Ascending aorta (tissue), 2 donors: ENCODE measurements around the gene KRTAP5-9. TPM values are rescaled to one million over a fixed set of nuclear protein-coding genes. Genes with fewer than 3 reads are reported as not detected.

Experiments
- DNase-seq, 2 donors: peaks; one replicate each; pipeline ENCODE4 v3.0.0-alpha.2; 2019; ENCODE audit warnings: low spot score in 2 of 2
- H3K27ac ChIP-seq, 2 donors: fragments of 200-600 bp; sonication (generic); one replicate each; pipeline ENCODE4 v1.5.1; 2016 to 2017; ENCODE audit warnings: mild to moderate bottlenecking in 1 of 2
- H3K27me3 ChIP-seq: fragments of 200-600 bp; sonication (generic); one replicate; pipeline ENCODE4 v1.5.1; 2017
- H3K36me3 ChIP-seq, 2 donors: fragments of 200-600 bp; sonication (generic); one replicate each; pipeline ENCODE4 v1.5.1; 2016
- H3K4me1 ChIP-seq, 2 donors: fragments of 200-600 bp; sonication (generic); one replicate each; pipeline ENCODE4 v1.5.1; 2016 to 2017; ENCODE audit warnings: mild to moderate bottlenecking in 1 of 2
- H3K4me3 ChIP-seq, 2 donors: fragments of 200-600 bp; sonication (generic); one replicate each; pipeline ENCODE4 v1.5.1; 2016 to 2017; ENCODE audit warnings: mild to moderate bottlenecking in 1 of 2
- H3K9me3 ChIP-seq, 2 donors: fragments of 200-600 bp; sonication (generic); one replicate each; pipeline ENCODE4 v1.5.1; 2016
- intact Hi-C: fragments of 100-400 bp; cut with DNase I; formaldehyde crosslinking; loops from one replicate; pipeline ENCODE4 v1.15.1; 2023
- total RNA-seq: library from RNA; depleted of rRNA; stranded (reverse); fragments of >200 nt; gene quantifications from one replicate; pipeline ENCODE4 v1.1.0, GENCODE V29; 2016
- TF ChIP-seq, protein P1 (sequence below), 3 experiments: fragments of 200-600 bp in 2 of 3; fragments of 450-650 bp in 1 of 3; sonication (generic) in 2 of 3; IDR thresholded peaks; one replicate each; pipeline ENCODE4 v1.5.1; 2016 to 2019; ENCODE audit warnings: antibody characterized with exemption in 3 of 3, mild to moderate bottlenecking in 1 of 3, moderate library complexity in 1 of 3

Gene KRTAP5-9
- not detected for total RNA-seq

DNA sequence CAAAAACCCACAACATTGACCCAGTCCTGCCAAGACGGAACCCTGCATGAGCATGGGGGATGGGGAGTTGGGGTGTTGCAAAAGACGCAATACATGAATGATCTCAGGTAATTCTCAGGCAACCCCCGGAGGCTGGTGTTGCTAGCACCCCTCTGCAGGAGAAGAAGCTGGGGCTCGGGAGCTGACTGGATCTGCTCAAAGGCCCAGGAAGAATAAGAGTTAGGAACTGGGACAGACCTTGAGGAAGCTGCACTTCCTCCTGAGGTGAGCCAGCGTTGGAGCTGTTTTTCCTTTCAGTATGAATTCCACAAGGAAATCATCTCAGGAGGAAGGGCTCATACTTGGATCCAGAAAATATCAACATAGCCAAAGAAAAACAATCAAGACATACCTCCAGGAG is at the start of gene KRTAP5-9:
Gene KRTAP5-9, plus strand, starts transcription at position 301 of the 400 bp plus-strand sequence. CDS start 238 bp downstream, outside the sequence.
- intact Hi-C loops: no loop called here
- no peaks in the 10 kb centered on the region for H3K4me1 ChIP-seq
- no peaks in the 10 kb centered on the region for H3K9me3 ChIP-seq
- H3K4me3 ChIP-seq: no peak within 1 kb of the TSS
- DNase-seq: no peak
- no peaks in the 10 kb centered on the region for H3K27me3 ChIP-seq
- TF ChIP-seq, protein P1, sequence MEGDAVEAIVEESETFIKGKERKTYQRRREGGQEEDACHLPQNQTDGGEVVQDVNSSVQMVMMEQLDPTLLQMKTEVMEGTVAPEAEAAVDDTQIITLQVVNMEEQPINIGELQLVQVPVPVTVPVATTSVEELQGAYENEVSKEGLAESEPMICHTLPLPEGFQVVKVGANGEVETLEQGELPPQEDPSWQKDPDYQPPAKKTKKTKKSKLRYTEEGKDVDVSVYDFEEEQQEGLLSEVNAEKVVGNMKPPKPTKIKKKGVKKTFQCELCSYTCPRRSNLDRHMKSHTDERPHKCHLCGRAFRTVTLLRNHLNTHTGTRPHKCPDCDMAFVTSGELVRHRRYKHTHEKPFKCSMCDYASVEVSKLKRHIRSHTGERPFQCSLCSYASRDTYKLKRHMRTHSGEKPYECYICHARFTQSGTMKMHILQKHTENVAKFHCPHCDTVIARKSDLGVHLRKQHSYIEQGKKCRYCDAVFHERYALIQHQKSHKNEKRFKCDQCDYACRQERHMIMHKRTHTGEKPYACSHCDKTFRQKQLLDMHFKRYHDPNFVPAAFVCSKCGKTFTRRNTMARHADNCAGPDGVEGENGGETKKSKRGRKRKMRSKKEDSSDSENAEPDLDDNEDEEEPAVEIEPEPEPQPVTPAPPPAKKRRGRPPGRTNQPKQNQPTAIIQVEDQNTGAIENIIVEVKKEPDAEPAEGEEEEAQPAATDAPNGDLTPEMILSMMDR (IDR thresholded peaks at IDR 0.05): no peak
- H3K36me3 ChIP-seq: no peaks in the 10 kb centered on the region
- H3K27ac ChIP-seq: no peak within 1 kb of the TSS

DNA sequence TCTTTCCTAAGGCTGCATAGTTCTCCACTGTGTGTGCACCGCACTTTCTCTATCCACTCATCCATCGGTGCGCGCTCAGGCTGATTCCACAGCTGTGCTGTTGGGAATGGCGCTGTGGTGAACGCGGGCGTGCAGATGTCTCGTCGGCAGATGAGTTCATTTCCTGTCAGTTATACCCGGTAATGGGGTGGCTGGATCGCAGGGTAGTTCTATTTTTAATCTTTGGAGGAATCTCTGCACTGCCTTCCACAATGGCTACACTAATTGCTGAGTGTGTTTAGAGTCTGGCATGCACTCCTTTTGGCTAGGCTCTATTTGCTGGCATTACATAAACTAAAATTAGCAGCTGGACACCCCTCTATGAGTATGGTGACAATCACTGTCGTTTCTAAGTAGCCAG is 49.1 kb upstream of the KRTAP5-9 start:
- Histone ChIP-seq H3K27ac (no peak overlapping the region), H3K4me1 (no peaks in the 10 kb centered on the region), H3K9me3 (no peaks in the 10 kb centered on the region), H3K27me3 (no peaks in the 10 kb centered on the region), H3K4me3 (no peak overlapping the region), H3K36me3 (peaks cover 83 to 92% of the 10 kb centered on the region in 2 donors)
- TF ChIP-seq, protein P1 (IDR thresholded peaks at IDR 0.05): no peak
- intact Hi-C loops: no loop called here
- peak in 1 of 2 donors; percentile 33 for DNase-seq

- DNase-seq: peak in 1 of 2 donors; percentile 30
- TF ChIP-seq, protein P1 (IDR thresholded peaks at IDR 0.05): no peak
- H3K36me3 ChIP-seq: peaks cover 83 to 92% of the 10 kb centered on the region in 2 donors
- H3K27me3 ChIP-seq: no peaks in the 10 kb centered on the region
- intact Hi-C loops: no loop called here
- H3K9me3 ChIP-seq: no peaks in the 10 kb centered on the region
- H3K4me1 ChIP-seq: no peaks in the 10 kb centered on the region
- H3K27ac ChIP-seq: no peak overlapping the region
- no peak overlapping the region for H3K4me3 ChIP-seq
Measured at GRCh38 chr11:71499546-71499945, 48.7 kb upstream of the KRTAP5-9 start.

- no peaks in the 10 kb centered on the region for H3K4me1 ChIP-seq
- H3K27ac ChIP-seq: no peak overlapping the region
- H3K27me3 ChIP-seq: no peaks in the 10 kb centered on the region
- H3K36me3 ChIP-seq: peaks cover 77 to 86% of the 10 kb centered on the region in 2 donors
- intact Hi-C loops: no loop called here
- TF ChIP-seq, protein P1 (IDR thresholded peaks at IDR 0.05): no peak
- no peak overlapping the region for H3K4me3 ChIP-seq
- H3K9me3 ChIP-seq: no peaks in the 10 kb centered on the region
- peak in 1 of 2 donors; percentile 52 for DNase-seq
Measured at GRCh38 chr11:71500601-71501021, 47.6 kb upstream of the KRTAP5-9 start.

GRCh38 chr11:71501071-71501985 is 46.9 kb upstream of the KRTAP5-9 start:
- Histone ChIP-seq H3K27me3 (no peaks in the 10 kb centered on the region), H3K4me1 (no peaks in the 10 kb centered on the region), H3K4me3 (no peak overlapping the region), H3K27ac (no peak overlapping the region), H3K9me3 (no peaks in the 10 kb centered on the region), H3K36me3 (peaks cover 69 to 84% of the 10 kb centered on the region in 2 donors)
- intact Hi-C loops: no loop called here
- DNase-seq: peak in 1 of 2 donors; percentile 47
- TF ChIP-seq, protein P1 (IDR thresholded peaks at IDR 0.05): no peak
